SIG-M5 treated with dmso at 0.1 percent for 504 hours (cell line): ENCODE data around the gene SRP9.

Experiments used
- DNase-seq: peaks from one replicate; lab custom pipeline; 2025; ENCODE audit not compliant: unreplicated experiment; lab: John Stamatoyannopoulos, UW

Gene SRP9, protein sequence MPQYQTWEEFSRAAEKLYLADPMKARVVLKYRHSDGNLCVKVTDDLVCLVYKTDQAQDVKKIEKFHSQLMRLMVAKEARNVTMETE

DNA sequence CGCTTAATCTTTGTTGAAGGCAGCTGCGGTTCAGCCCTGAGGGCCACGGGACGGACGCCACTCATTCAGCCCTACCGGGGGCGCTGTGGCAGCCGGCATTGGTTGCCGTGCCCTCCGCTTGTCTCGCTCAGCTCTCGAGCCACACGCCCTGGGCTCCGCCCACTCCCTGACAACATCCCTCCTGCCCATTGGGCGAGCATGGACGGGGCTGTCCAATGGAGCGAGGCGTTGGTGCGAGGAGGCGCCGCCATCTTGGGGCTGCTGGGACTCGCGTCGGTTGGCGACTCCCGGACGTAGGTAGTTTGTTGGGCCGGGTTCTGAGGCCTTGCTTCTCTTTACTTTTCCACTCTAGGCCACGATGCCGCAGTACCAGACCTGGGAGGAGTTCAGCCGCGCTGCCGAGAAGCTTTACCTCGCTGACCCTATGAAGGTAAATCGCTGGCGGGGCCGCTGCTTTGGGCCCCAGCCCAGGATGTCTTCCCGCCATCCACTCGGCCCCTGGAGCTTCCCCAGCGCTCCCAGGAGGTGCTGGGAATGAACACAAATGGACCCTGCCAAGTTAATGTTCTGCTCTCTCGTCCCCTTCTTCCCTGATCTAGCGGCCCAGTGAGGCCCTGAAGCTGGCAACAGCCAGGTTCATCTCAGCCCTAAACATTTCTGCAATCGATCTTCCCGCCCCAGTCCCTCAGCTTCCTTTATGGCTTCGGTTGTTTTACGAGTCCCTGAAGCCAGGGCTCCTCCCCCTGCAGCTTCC is at the start of gene SRP9:
TSS of gene SRP9 (plus strand) at position 244 of the 754 bp plus-strand sequence. CDS start at position 359, 115 bp downstream.
- DNase-seq = peak; percentile 99

DNA sequence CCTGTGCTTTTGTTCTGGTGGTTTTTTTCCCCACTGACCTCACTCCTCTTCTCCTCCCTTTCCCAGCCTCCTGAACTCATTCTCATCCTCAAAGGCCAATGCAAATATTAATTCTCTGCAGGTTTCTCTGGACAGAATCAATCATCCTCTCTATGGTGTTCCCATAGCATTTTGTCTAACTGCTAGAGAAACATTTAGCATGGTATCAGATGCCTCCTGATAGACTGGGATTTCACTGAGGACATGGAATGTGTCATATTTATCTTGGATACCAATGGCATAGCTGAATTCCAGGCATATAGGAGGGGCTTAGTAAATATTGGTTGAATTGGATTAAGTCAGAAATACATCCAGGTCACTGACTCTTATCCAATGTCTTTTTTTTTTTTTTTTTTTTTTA is 46.1 kb upstream of the SRP9 start:
- DNase-seq = no peak

DNA sequence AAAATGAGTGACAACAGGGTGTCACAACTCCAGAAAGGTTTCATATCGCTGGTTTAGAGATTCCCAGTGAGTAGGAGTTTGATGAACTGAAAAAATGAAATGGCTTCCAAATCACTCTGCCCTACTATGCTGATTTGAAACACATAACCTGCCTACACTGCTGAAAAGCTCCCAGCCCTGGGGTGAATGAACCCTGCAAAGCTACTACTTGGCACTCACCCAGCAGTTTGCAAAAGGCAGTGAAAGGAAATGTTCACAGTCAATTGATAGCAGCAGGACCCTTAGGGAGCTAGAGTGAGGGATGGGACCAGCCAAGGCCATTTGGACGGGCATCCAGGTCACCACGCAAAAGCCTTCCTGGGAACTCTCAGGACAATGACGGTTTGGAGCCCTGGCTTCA is 44.4 kb upstream of the SRP9 start:
- DNase-seq = no peak

DNA sequence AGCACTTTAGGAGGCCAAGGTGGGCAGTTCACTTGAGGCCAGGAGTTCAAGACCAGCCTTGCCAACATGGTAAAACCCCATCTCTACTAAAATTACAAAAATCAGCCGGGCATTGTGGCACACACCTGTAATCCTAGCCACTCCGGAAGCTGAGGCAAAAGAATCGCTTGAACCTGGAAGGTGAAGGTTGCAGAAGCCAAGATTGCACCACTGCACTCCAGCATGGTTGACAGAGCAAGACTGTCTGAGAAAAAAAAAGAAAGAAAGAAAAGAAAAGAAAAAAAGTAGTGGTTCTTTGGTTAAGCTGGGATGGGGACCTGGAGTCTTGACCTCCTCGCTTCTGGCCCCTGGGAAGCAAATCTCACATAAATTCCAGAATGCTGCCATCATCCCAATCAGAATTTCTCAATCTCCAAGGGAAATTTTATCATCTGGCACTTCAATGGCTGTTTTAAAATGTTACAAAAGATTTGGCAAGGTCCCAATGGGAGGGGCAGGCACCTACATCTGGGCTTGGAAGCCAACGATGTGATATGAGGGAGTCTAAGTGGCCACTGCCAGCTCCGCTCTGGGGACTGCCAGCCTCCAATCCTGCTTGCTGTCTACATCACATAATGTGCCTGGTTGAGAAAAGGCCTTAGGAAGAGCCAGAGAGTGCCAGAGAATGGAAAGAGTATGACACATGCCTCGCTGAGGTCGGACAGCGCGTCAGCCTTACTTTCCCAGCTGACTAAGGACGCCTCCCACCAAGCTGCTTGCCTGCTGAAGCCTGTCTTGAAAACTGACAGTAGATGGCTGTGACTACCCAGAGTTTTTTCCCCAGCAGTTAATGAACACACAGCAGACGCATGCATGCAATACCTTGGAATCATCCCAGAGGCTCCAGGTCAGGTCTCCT is 42.1 kb upstream of the SRP9 start:
- DNase-seq = no peak

DNA sequence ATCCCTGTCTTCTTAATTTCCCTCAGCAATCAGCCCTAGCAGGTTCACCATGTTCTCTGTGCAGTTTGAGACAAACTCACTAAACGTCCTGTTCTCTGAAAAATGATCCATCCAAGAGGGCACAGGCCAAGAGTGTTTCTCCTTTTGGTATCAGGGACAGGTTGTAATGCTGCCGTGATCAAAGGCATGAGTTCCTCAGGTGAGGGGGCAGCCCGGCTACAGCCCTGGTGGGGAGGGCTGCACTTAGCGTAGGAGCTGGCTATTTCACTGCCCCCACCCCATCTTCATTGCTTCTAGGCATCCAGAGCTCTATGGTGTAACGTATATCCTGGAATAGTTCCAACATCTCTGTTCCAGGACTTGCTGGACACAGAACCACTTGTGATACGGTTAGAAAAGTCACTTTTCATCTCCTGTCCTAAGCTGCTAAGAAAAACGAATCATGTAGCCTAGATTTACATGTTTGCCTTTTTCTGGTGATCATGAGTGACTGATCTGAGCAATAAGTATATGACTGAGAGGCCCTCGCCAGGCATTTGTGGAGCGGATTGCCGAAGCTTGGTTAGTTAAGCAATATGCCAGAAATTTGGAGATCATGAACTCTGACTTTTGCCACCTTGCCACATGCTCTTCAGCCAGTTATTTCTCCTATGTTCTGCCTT is 41.1 kb upstream of the SRP9 start:
- DNase-seq = no peak

DNA sequence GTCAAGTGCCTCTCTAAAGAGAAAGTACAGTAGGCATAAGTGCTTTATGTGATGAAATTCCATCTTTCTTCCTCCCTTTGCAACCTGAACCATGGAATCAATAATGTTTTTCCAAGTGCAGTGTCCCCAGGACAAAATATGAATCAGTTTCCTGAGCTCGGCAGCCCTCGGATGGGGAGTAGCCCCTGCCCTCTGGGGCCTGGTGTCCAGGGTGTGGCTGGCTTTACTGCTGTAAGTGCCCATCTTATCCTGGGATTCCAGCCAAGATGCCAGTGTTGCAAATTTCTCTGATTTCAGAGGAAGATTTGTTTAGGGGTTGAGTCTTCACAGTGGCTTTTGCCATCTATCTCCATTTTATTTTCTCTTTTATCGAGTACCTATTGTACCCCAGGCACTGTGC is 40.5 kb upstream of the SRP9 start:
- DNase-seq = no peak

DNA sequence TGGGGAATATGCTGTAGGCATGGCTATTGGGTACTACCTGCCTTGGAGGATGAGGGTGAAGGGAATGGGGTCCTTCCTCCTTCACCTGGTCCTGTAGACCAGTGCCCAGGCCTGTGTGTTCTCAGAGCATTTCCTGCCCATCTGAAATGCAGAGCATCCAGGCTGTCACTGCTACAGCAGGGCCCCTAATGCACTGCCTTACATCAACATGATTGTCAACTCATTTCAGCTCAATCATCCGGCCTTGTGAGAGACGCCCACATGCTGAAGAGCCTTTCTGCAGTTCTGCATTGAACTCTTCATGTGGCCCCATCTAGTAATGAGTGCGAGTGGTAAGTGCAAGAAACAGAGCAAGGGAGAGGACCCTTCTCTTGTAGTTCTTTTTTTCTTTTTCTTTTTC is 39.8 kb upstream of the SRP9 start:
- DNase-seq = no peak

DNA sequence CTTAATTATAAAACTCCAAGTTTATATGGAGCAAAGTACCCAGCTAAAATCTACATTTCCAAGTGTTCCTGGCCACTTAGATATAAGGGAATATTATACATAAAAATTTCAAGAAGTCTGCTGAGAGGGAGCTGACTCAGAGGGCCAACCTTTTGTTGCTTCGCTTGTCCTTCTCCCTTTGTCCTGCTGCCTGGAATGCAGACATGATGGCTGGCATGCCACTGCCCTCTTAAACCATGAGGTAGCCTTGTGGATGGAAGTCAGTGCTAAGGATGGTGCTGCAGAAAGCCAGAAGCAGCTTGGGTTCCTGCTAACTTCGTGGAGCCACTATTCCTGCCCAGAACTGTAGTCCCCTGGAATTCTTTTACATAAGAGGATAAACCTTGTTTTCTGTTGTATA is 38.9 kb upstream of the SRP9 start:
- DNase-seq = no peak

DNA sequence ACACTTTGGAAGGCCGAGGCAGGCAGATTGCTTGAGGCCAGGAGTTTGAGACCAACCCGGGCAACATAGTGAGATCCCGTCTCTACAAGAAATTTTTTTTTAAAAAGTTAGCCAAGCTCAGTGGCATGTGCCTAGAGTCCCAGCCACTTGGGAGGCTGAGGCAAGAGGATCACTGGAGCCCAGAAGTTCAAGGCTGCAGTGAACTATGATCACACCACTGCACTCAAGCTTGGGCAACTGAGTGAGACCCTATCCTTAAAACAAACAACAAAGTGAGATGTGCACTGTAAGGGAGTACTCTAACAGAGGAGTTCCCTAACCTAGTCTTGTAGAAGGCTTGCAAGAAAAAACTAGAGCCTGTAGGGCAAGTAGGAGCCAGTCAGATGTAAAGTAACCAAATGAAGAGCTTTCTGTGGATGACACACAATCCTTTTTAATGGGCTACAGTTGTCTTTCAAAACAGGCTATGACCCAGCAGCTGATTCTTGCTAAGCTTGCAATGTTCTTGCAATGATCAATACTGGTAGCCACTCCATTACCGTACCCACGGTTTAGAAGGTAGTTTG is 38.0 kb upstream of the SRP9 start:
- DNase-seq = no peak

DNA sequence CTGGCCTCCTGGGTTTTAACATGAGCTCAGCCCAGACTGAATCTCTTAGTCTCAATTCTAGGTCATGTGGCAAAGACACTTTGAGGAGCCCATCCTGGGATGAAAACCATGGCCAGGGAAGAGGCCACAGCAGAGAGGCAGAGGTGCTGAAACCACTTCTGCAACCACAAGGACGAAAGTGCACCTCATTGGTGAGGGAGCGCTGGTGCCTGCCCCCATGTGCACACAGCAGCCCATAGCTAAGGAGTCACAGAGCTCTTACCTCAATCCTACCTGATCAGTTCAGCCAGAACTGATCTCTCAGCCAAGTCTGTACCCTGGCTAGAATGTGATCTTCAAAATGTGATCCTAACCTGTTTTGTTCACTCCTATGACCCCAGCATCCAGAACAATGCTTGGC is 32.9 kb upstream of the SRP9 start:
- no peak for DNase-seq

DNA sequence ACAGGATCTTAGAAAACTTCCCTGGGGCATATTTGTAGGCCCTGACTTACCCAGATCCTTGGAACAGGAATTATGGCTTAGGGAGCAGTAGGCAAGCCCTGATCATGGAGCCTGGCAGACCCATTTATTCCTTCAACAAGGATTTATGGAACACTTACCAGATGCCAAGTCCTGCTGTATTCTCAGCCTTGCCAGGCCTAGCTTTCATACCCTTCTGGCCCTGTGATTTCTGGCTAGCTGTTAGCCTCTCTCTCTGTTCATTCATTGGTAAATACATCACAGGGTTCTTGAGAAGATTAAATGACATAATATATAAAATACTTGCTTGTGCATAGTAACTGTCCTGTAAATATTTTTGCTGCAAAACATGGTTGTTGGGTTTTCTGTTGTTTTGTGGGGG is 32.4 kb upstream of the SRP9 start:
- no peak for DNase-seq

DNA sequence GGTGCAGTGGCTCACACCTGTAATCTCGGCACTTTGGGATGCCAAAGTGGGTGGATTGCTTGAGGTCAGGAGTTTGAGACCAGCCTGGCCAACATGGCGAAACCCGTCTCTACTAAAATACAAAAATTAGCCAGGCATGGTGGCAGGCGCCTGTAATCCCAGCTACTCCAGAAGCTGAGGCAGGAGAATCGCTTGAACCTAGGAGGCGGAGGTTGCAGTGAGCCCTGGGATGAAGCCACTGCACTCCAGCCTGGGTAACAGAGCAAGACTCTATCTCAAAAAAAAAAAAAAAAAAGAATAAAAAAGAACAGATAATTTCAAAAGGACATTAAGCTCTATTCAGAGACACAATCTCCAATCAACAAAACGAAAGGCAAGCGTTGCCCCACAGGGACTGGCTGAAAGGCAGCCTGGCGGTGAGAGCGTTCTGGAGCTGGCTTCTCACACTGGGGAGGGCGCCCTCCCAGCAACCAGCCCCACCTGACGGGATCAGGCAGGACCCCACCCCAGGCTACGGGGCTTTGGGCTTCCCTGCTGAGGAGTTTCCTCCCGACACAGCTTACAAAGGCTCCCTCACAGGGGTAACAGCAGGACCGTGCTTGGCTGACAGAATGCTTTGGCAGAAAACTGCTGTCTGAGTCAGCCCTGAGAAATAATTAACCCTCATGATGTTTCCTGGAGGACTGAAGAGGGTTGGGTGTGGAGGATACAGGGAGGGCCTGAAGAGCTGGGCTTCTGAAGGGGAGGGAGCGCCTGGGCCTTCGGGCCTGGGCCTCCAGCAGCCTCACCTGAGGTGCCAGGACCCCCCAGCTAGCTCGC is 31.1 kb upstream of the SRP9 start:
- no peak for DNase-seq

DNA sequence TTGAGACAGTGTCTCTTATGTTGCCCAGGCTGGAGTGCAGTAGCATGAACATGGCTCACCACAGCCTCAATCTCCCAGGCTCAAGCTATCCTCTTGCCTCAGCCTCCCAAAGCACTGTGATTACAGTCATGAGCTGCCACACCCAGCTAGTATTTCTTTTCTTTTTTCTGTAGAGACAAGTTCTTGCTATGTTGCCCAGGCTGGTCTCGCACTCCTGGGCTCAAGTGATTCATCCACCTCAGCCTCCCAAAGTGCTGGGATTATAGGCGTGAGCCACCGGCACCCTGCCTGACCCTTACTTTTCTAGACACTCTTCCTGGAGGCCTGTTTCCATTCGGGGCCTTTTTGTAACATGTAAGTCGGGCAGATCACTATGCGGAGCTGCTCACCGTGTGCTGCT is 30.1 kb upstream of the SRP9 start:
- no peak for DNase-seq

DNA sequence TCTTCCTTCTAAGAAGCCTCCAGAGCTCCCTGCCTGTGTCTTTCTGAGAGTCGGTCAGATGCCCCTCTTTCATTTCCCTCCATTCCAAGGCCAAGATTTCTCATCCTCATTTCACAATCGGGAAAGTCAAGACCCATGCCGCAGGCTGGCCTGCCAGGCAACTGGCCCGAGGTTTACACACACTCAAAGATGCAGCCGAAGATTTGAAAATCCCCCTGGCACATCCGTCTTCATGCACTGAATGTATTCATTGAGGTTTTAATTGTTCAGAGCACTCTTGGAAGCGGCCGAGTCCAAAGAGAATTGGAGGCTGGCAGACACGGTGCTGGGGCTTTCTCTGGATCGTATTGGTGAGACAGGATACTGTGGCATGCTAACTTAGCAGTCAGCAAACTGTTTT is 29.1 kb upstream of the SRP9 start:
- DNase-seq = no peak

DNA sequence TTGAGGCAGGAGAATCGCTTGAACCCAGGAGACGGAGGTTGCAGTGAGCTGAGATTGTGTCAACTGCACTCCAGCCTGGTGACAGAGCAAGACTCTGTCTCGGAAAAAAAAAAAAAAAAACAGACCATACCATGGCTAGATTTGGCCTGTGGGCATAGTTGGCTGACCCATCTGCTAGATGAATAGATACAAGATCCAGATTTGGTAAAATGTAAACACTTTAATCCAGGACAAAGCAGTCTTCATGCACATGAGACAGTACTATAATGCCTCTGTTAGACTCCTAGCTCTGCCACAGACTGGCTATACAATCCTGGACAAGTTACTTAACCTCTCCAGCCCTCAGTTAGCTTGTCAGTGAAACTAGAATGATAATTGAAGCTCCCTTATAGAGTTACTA is 27.9 kb upstream of the SRP9 start:
- DNase-seq = no peak

DNA sequence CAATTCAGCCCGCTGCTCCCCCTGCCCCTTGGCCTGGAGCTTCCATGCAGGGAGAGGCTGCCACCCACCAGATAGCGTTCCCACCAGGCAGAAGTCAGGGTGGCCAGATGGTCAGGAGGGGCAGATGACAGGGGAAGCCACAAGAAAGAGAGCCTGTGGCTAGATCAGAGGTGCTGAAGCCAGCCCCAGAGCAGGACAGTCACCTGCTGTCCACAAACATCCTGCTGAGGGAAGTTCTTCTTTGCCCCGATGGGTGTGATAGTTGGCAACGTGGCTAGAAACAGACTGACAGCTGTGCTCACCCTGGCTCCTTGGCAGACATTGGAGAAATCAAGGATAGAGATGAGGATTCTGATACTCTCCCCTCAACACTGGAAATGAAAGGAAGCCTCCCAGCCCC is 27.2 kb upstream of the SRP9 start:
- DNase-seq = no peak

DNA sequence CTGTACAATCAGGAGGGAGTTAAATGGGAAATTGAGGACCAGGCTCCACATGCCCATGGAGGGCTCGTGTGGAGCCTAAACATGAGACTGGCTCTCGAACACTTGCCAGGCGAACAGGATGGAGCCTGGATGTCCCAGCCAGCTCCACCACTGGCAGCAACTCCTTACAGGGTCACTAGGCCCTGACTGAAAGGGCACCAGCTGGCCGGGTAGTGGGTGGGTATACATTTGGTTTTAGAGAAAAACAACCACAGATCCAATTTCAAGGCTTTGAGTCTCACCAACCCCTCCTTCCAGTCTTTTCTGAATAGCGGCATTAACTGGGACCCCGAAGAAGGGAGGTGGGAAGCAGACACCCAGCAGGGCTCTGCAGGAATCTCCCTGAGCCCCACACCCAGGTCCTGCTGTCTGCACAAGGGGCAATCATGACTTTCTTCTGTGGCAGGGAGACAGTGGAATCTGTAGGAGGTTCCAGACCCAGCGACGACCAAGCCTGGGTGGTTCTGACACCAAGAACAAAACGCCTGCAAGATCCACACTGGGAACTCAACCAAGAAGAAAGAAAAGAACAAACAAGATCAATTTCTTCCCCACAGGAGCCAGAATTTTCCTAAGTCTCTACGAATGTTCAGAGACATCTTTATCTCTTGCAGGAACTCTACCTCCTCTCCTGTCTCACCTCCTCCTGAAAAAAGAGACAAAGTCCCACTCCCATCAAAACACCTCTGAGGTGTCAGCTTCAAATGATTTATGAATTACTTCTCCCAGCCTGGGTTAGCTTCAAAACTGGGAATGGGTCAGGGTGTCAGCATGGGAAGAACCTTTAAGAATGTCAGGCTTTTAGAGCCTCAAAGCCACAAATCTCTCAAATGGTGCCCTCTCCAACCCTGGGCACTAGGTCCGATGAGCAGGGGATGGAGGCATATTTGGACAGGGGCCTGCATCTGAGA is 26.5 kb upstream of the SRP9 start:
- DNase-seq = no peak

DNA sequence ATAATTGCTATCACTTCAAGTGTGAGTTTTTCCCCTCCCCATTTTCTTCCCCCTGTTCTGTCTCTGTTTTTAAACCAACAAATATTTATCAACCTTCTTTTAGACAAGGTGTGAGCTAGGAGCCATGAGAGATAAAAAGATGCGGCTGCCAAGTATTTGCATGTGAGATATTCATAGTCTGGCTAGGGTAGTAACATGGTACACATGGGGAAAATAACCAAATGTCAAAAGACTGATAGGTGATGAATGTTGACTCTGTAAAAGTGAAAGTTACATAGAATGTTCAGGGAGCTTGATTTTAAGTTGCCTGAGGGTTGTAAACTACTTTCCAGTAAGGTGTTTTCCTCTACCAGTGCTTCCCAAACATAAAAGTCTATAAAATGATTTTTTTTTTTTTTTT is 25.4 kb upstream of the SRP9 start:
- DNase-seq = no peak

DNA sequence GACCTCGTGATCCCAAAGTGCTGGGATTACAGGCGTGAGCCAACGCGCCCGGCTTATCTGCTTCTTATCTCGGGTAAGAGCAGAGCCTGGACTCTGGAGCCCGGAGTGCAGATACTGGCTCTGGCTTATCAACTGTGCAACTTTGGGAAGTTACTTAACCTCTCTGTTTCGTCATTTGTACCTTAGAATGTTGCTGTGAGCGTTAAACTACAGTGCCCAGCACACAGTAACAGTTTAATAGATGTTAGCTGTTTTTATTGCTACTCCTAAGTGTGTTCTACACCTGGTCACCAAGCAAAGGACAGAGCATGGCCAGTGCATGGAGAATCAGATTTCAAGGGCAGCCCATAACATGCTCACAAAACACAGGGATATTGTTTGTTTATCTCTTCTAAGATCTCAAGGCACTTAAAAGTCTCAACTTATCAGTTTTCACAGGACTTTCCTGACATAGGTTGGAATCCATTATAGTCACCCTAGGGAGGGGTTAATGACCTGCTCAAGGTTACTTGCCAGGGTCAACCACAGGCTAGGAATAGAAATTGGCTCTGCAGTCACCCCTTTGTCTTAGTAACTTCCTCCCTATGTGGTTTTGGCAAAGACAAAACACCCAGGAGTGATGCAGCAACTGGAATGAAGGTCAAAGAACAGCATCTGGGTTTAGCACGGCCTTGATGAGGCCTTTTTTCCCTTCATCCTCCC is 22.5 kb upstream of the SRP9 start:
- DNase-seq = peak; percentile 89
